Neuron (in vitro differentiated cells): Measurements from ENCODE around the gene PLA2G4D.

ENCODE experiments used
- H2AFZ ChIP-seq: one replicate; pipeline ENCODE4 v1.6.1; 2013; ENCODE audit warnings: low read depth, mild to moderate bottlenecking, inconsistent platforms, low read length, moderate library complexity
- H3K27me3 ChIP-seq: one replicate; pipeline ENCODE4 v1.6.1; 2013; ENCODE audit warnings: low read length; ENCODE audit not compliant: insufficient read depth
- H3K36me3 ChIP-seq: one replicate; pipeline ENCODE4 v1.6.1; 2013; ENCODE audit warnings: low read length; ENCODE audit not compliant: insufficient read depth
- H3K4me1 ChIP-seq: one replicate; pipeline ENCODE4 v1.6.1; 2013; ENCODE audit warnings: low read length; ENCODE audit not compliant: insufficient read depth
- H3K4me3 ChIP-seq: 2 replicates; pipeline ENCODE4 v1.5.1; 2013; ENCODE audit warnings: mild to moderate bottlenecking, low read length, moderate library complexity
- H3K9me3 ChIP-seq: one replicate; pipeline ENCODE4 v1.6.1; 2013; ENCODE audit warnings: low read length

PLA2G4D gene

DNA sequence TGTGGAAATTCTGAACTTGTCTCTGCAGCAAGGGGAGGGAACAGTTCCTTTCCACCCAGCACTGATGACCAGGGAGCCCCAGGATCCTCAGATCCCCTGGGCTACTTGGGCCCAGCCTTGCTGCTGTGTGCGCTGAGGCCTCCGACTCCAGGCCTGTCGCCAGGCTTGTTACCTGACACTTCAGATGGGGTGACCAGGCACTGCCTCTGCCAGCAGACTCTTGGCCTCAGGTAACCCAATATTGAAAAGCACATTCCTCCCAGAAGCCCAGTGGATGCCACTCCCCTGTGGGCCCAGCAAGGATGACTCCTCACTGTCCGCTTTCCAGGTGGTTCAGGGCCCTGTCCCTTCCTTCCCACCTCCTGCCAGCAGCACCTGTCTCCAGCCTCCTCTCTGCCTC is 70.1 kb downstream of the PLA2G4D start:
- H3K36me3 ChIP-seq = no peaks in the 10 kb centered on the region
- H3K4me3 ChIP-seq = no peak overlapping the region
- no peak overlapping the region for H2AFZ ChIP-seq
- no peaks in the 10 kb centered on the region for H3K4me1 ChIP-seq
- H3K9me3 ChIP-seq = peaks cover 5% of the 10 kb centered on the region
- H3K27me3 ChIP-seq = no peaks in the 10 kb centered on the region

GRCh38 chr15:42021593-42021992 is 72.8 kb downstream of the PLA2G4D start:
- no peak overlapping the region for H3K4me3 ChIP-seq
- peaks cover 5% of the 10 kb centered on the region for H3K9me3 ChIP-seq
- H2AFZ ChIP-seq = no peak overlapping the region
- no peaks in the 10 kb centered on the region for H3K27me3 ChIP-seq
- no peaks in the 10 kb centered on the region for H3K36me3 ChIP-seq
- H3K4me1 ChIP-seq = no peaks in the 10 kb centered on the region

DNA sequence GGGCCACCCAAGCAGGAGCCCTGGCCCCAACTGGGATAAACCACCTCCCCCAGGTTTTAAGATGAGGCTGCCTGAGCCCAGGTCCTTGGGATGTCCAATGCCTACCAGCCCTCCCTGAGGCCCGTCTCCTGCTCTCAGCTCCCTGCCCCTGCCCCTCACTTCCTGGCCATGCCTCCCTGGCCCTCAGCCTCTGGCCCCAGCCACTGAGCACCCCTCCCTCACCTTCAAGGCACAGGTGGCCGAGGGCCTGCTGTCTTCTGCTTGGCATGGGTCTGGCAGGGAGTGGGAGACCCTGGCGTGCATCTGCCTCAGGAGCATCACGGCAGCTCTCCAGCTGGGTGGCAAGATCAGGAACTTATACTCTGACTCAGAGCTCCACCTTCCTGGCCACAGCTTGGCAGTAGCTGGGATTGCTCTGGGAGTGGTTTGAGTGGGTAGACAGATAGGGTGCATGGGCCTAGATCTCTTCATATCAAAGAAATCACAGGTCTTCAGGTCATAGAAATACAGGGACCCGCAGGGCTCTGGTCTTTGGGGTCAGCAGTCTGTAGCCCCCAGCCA is 73.6 kb downstream of the PLA2G4D start, which contains the start of gene PLA2G4E:
Gene PLA2G4E, minus strand, starts transcription at position 330 of the 561 bp plus-strand sequence. Its CDS starts 12 bp downstream, at position 318.
- peaks cover 5% of the 10 kb centered on the region for H3K9me3 ChIP-seq
- H3K4me3 ChIP-seq = no peak within 1 kb of the TSS
- H3K36me3 ChIP-seq = no peaks in the 10 kb centered on the region
- no peaks in the 10 kb centered on the region for H3K27me3 ChIP-seq
- H2AFZ ChIP-seq = no peak within 1 kb of the TSS
- no peaks in the 10 kb centered on the region for H3K4me1 ChIP-seq

GRCh38 chr15:42018306-42019224 is 75.8 kb downstream of the PLA2G4D start:
- Histone ChIP-seq H3K36me3 (no peaks in the 10 kb centered on the region), H2AFZ (no peak overlapping the region), H3K9me3 (no peaks in the 10 kb centered on the region), H3K4me1 (no peaks in the 10 kb centered on the region), H3K27me3 (no peaks in the 10 kb centered on the region), H3K4me3 (no peak overlapping the region)
